Hematopoietic multipotent progenitor cell treated with erythropoietin and hydrocortisone succinate and interleukin-3 and kit ligand, for 4 days (in vitro differentiated cells): ENCODE data around the gene ROCK2.

Source experiments
- DNase-seq: peaks from one replicate; pipeline ENCODE4 v3.0.0-alpha.2; 2015

Gene ROCK2

DNA sequence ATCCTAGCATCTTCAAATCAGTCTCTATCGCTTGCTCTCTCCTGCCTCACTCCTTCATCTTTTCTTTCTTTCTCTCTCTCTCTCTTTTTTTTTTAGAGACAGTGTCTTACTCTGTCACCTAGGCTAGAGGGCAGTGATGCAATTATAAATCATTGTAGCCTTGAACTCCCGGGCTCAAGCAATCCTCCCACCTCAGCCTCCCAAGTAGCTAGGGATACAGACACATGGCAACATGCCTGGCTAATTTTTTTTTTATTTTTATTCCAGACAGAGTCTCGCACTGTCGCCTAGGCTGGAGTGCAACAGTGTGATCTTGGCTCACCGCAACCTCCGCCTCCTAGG is 199.7 kb downstream of the ROCK2 start:
- DNase-seq, result no peak

DNA sequence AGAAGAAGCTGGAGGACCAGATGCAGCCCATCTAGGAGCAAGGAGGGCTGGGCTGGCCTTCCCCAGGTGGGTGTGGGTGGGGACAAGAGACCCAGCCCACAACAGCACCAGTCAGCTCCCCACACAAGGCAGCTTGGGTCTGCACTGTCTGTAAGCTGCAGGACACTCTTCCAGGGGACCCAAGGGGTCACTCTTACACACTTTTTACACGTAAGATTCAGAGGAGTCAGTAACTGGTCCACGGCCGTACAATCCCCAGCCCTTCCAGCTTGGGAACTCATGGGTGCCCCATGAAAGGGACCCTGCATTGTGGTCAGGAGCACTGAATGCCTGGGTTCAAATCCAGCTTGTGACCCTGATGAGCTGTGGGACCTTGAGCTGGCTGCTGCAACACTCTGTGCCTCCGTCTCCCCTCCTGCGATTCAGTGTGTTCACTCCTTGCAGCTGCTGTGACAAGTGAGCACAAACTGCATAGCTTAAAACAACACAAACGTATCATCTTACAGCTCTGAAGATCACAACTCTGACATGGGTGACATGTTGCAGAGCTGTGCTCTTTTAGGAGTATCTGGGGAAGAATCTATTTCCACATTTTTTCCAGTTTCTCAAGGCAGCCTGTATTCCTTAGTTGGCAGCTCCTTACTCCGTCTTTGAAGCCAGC is 200.2 kb downstream of the ROCK2 start:
- no peak for DNase-seq

DNA sequence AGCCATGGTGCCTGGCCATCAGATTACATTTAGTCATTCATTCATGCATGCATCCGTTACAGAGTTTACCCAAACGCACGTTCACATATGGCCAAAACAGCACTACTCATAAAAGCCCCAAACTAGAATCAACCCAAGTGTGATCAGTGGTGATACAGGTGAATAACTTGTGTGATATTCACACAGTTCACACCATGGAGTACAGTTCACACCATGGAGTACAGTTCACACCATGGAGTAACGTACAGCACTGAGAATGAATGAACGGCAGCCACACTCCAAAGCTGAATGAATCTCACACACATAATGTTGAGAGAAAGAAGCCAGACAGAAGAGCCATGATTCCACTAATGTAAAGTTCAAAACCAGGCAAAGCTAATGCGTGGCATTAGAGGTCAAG is 201.4 kb downstream of the ROCK2 start:
- DNase-seq, result no peak

DNA sequence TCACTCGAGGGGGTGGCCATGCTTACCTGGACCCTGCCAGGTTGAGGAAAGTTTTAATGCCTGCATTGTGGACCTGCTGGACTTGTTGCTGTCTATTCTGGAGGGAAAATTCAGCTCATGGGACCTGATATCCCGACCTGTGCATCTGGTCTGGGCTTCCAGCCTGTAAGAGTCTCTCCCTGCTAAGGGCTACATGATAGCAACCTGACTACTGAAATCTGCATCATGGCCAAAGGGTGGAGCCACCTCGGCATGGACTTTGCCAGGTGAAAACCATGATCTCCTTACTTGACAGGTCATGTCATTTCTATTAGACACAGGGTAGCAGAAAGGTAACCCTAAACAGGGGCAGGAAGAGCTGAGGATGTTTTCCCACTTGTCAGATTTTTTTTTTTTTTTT is 202.1 kb downstream of the ROCK2 start:
- no peak for DNase-seq

DNA sequence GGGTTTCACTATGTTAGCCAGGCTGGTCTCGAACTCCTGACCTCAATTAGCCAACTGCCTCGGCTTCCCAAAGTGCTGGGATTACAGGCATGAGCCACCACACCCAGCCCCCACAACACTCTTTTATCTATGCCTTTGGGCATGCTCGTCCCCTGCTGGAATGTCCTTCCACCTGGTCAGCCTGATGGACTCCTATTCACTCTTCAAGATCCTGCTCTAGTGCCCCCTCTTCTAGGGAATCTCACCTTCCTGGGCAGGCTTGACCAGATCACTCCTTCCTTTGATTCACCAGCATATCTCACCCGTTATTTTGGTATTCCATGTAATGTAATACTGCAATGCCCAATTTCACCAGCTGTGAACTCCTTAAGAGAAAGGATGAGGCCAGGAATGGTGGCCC is 203.1 kb downstream of the ROCK2 start:
- DNase-seq, result no peak

DNA sequence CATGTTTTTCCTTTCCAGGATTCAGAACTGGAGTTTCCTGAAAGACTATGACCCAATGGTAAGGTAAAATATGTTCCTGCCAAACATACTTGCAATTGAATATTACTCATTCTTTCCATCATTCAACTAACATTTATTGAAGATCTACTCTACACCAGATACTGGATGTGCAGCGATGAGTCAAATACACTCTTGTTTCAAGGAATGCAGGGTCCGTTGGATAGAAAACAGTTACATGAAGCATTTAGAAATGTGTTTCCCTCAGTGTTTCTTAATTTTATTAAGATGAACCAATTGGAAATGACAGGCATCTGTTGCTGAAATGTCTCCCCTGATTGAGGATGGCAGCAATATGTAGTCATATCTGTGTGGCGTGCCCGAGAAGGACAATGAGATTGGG is 203.9 kb downstream of the ROCK2 start:
- DNase-seq, result no peak

DNA sequence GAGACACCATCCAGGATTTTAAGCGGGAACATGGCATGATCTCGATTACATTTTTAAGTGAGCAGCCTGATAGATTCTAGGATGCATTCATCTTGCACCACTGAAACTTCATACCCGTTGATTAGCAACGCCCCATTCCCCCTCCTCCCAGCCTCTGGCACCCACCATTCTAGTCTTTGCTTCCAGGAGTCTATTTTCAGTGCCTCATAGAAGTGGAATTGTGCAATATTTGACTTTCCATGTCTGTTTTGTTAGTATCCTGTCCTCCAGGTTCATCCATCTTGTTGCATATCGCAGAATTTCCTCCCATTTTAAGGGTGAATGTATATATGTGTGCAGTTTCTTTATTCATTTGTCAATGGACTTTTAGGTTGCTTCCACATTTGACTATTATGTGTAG is 210.1 kb downstream of the ROCK2 start:
- no peak for DNase-seq

DNA sequence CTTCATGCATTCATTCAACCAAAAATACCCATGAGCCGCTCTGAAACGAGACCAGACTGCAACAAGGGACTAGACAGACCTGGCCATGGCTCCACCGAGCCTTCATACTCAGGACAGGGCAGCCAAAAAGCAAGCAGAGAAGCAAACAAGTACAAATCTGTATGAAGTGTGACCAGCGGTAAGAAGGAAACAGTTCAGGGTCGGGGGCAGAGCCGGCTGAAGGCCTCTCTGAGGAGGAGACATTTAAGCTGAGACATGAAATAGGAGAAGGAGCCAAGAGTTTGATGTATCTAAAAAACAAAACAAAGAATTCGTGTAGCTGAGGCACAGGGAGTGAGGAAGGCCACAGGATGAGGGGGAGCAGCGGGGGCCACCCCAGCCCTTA is 210.5 kb downstream of the ROCK2 start:
- no peak for DNase-seq

DNA sequence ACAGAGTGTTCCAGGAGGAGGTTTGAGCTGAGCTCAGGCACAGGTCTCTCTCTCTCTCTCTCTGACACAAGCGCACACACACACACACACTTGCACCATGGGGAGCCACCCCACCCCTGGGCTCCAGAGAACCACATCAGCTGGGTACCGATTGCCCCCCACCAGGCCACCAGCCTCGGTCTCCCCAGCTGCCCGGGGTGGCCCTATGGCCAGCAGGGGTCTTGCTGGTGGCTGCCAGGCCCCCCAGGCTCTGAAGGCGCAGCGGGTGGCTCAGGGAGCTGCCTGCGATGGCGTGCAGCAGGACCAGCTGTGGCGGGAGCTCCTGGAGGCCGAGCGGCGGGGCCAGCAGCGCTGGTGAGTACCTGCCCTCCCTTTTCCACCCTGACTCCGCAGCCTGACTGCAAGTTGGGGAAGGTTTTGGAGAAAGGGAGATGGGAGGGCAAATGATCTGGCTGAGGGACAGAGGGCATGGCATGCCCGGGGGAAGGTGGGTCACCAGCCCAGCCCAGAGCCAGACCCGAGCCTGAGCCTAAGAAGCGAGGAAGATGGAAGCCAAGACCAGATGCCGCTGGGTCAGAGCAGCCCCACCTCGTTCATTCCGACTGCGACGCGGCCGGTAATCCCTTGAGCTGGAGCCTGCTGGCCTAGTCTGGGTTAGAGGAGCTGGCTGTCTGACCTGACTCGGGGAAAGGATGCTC is 211.0 kb downstream of the ROCK2 start:
- no peak for DNase-seq

DNA sequence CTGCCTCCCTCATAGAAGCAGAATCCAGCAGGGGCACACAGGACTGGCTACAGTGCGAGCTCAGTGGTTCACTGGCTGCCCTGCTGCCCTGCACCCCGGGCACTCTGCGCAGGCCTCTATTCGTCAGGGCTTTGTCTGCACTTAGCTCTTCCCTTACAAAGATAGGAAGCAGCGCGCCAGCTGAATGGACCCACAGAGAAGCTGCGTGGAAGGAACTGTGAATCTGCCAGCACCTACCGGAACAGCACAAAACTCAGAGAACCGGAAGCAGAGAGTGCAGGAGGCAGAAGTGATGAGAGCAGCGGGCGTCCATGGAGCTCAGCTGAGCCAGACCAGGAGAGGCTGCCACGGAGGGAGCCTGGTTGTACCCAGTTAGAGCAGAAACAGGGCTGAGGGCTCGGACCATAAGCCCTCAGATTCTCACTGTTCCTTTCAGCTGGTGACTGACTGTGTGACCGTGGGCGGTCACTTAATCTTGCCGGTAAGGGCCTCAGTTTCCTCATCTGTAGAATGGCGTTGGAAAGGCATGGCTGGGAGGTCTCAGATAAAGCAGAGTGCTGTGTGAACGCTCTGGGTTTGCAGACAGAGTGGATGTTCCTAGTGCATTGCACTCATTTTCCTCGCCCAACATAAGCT is 212.3 kb downstream of the ROCK2 start:
- no peak for DNase-seq

DNA sequence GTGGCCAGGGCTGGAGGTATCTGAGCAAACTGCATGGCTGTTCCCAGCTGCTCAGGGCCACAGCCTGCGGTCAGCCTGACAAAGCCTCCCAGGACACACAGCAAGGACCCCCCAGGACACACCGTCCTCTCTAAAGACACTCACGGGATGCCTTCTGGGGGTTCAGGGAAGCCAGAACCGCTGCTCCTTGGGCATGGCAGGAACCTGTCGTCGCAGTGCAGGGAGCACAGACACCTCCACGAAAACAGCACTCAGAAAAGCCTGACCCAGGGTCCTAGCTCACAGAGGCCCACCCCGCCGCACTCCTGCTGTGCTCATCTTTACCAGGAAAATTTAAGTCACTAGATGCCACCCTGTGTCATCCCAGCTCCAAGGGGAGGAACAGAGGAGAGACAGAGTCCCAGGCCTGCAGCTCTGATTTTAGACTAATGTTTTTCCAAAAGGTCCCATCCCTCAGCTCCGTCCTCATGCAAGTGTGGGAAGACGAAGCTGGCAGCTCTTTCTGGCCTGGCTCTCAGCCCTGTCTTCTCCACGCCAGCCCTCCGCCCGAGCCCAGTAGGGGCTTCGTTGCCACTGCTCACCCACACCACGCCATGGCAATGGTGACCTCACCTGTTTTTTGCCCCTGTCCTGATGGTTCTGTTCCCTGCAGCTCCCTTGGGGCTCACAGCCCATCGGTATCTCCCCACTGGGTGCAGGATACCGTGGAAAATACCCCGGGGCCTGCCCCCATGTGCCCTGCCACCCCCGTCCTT is 213.1 kb downstream of the ROCK2 start:
- DNase-seq, result no peak
